ENCODE results near the gene S100B.

- TF ChIP-seq POLR2AphosphoS5 (IDR thresholded peaks at IDR 0.05) (no peak), POLR2A (IDR thresholded peaks at IDR 0.05) (no peak), CTCF (IDR thresholded peaks at IDR 0.05) (no peak), EP300 (IDR thresholded peaks at IDR 0.05; ENCODE audit: low read depth) (no peak)
Measured at GRCh38 chr21:46648539-46648938, 43.7 kb upstream of the S100B start.

Measured in transverse colon (tissue), 4 donors.